GM11168 (cell line): Measurements from ENCODE around the gene PHACTR2.

Experiments used
- in situ Hi-C: fragments of 300-500 bp; cut with MboI; formaldehyde crosslinking; loops from one replicate; pipeline ENCODE4 v1.12.0; 2022; ENCODE audit warnings: low sequenced_read_pairs; ENCODE audit not compliant: unreplicated experiment

Gene PHACTR2

GRCh38 chr6:143674483-143675381, 3.0 kb upstream of the PHACTR2 start:
- in situ Hi-C loops = no loop called here

DNA sequence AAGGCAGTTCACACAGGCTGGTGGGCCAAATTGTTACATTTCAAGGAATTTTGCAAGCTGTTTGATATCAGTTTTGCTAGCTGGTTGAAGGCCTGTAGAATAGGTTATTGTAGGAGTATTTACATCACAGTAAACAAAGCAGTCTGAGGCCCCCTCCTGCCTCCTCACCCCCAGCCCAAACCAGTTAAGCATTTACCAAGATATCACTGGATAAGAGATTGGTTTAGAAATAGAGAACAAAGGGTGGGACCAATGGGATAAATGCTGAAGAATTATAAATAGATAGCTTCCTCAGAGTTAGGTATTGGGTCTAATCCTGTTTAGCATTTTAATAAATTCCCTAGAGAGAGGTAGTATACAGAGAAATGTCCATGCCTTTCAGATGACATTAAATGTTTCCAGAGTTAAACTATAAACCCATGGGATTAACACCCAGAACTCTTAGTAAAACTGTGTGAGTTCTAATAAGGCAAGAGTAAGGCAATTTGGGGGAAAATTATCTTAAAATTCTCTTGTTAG, 2.3 kb upstream of the PHACTR2 start:
- in situ Hi-C loops = no loop called here

DNA sequence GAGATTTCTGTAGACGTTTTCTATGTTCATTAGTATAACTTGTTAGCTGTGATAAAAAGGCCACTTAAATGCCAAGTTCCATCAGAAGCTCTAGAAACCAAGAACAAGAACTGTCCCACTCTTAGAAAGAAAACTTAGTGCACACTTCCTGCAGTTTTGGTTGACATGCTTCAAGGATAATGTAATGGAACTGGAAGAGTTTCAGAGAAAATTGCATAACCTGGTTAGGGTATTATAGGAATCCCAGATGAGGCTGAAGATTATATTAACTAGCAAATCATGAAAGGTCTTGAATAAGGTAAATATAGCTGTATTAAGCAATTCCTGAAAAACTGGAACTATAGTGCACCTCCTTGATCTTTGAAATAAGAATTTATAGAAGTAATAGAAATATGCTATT, 1.8 kb upstream of the PHACTR2 start:
- in situ Hi-C loops = no loop called here

- in situ Hi-C loops = no loop called here
These were observed 1.2 kb upstream of the PHACTR2 start for GRCh38 chr6:143676437-143677045.

DNA sequence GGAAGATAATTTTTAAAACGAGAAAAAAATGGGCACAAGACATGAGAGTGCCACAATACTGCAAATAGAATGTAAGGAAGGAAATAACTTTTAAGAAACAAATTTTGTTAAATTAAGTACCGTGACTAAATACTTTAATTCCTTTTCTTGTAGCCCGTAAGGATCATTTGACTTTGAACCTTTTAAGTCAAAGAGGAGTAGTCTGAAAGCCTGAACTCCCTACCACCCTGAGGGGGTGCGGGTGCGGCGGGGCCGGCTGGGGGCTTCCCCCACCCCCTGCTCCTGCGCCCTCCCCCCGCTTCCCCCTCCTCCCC, 231 bp upstream of the PHACTR2 start:
- in situ Hi-C loops = no loop called here

GRCh38 chr6:143679041-143679440, 1.3 kb downstream of the PHACTR2 start:
- in situ Hi-C loops = no loop called here

DNA sequence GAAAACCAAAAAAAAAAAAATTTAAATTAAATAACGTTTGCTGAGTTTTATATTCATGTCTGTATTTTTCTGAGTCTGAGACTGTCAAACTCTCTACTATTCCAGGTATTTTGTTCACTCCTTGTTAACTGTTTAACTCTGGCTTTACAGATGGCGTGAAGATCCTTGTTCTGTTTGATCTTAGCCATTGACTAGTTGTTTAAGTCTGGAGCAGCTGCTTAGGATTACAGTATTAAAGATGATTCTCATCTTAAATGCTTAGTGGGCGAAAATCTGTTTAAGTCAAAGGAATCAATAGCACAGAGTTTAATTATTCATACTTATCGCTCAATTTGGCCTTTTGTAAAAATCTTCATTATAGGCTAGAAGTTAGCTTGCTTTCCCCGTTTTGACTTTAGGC, 2.4 kb downstream of the PHACTR2 start:
- in situ Hi-C loops = no loop called here

GRCh38 chr6:143682805-143683204, 5.0 kb downstream of the PHACTR2 start:
- in situ Hi-C loops = no loop called here

GRCh38 chr6:143684486-143684885, 6.7 kb downstream of the PHACTR2 start:
- in situ Hi-C loops = no loop called here

- in situ Hi-C loops = no loop called here
These were observed 7.9 kb downstream of the PHACTR2 start for GRCh38 chr6:143685653-143686052.

- in situ Hi-C loops = no loop called here
These were observed 9.8 kb downstream of the PHACTR2 start for GRCh38 chr6:143687591-143687990.

- in situ Hi-C loops = no loop called here
These were observed 10.9 kb downstream of the PHACTR2 start for GRCh38 chr6:143688681-143689080.

GRCh38 chr6:143689852-143690251, 12.1 kb downstream of the PHACTR2 start:
- in situ Hi-C loops = no loop called here

DNA sequence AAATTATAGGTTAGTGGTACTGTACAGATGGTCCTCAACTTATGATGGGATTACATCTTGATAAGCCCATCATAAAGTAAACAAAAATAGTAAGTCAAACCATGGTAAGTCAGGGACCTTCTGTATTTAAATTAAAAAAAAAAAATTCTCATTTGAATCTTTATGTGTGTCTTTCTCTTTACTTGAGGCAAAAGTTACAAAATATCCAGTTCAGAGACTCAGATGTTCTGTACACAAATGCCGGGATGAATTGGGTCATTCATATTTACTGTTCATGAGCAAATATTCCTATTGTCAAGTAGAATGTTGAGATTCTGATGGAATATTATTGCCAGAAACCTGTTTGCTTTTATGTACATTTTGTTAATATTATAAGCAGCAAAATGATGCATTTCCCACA, 13.4 kb downstream of the PHACTR2 start:
- in situ Hi-C loops = no loop called here

DNA sequence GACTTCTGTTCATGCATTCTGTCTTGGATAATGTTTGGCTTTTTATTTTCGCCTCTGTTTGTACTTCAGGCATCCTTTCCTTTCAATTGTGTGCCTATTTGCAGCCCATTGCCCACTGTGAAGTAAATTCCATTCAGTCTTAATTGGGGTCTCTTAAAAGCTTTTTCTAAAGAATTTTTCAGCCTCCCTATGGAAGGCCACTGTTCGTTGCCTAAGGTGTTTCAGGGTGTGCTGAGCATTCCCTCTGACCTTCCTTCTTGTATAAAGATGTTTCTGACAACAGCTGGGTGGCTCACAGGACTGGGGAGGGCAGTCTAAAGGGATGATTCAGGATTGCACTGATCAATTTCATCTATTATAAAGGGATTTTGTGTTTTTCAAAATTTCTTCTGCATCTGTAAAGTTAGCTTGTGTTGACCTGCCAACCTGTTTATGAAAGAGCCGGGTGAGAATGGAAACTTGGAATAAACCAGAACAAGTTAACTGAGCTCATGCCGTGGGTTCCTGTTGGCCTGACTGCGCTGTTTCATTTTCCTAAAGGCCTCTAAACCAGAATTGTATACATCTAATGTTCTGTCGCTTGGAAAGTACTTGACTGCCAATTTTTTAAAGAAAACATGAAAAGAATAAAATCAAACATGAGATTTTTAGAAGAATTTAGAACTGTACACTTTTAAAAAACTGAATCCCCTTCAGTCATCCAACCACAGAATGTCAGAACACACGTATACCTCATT, 14.3 kb downstream of the PHACTR2 start:
- in situ Hi-C loops = no loop called here

- in situ Hi-C loops = no loop called here
These were observed 14.9 kb downstream of the PHACTR2 start for GRCh38 chr6:143692696-143693095.

DNA sequence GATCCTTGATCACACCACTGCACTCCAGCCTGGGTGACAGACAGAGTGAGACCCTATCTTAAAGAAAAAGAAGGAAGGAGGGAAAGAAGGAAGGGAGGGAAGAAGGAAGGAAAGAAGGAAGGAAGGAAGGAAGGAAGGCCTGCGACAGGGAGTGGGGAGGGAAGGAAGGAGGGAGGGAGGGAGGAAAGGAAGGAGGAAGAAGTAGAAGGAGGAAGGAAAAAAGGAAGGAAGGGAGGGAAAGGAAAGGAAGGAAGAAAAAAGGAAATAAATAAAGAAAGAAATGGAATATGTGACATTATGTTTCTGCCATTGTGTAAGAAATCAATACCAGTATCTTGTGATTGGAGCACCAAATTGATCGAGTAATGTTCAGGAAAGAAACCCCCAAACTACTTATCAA, 16.2 kb downstream of the PHACTR2 start:
- in situ Hi-C loops = no loop called here

GRCh38 chr6:143694560-143694959, 16.8 kb downstream of the PHACTR2 start:
- in situ Hi-C loops = no loop called here

DNA sequence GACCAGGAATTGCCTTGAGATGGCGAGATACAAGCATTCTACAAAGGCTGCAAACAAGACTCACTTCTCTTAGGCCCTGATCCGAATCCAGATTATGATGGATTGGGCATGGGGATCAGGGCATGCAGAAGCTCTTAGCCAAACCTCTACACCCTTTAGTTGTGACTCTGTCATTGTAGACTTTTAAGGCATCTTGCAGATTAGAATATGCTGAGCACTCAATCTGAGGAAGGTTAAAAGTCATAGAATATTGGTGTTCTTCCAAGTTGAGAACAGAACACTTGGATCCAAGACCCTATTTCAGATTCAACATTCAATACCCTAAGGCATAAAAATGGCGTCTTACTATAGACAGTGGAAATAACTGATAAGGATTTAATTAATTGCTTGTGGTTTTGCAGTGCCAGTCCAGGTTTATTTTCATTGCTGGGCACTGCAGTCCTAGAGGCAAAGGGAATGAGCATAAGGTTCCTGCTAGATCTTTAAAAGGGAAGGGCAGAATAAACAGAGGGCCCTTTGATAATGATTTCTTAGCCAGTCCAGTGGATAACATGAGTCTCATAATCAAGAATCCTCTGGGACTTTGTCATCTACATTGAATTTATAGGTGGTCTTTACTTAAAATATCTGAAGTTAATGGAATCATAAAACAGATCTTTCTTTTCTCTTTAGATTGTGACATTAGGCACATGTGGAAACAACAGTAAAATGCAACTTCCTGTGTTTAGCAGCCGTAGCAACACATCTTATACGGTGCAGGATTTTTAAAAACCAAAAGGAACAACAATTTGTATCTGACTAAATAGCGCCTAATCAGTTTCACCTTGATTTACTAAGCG, 17.6 kb downstream of the PHACTR2 start:
- in situ Hi-C loops = no loop called here

DNA sequence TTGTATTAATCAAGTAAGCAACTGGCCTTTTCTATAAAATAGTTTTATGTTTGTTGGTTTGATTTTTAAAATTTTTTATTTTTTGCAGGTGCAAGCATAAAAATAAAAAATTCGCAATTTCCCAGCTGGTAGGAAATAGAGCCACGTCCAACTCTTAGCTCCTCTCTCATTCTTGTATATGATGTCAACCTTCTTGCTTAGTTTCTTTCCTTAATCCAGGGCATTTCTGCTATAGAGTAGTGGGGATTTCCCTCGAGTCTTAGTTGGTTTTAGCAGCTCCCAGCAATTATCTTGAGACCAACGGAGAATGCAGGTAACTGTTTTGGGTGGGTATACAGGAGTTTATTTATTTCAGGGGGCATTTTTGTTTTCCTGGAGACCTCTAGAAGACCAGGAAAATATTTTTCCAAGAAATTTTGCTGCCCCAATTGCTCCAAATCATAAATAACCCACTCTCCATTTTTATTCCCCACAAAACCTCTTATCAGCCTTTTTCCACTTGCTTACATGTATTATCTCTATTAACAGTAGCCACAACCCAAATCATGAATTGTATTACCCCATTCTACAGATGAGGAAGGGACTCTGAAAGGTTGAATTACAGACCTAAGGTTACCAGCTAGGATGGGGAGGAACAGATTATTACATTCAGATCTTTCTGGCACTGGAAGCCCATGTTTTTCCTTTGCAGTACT, 18.4 kb downstream of the PHACTR2 start:
- in situ Hi-C loops = no loop called here
